ENCODE data around the gene CDKL2. TPM values are rescaled to one million over a fixed set of nuclear protein-coding genes. Genes with fewer than 3 reads are reported as not detected.

CDKL2 gene
- total and polyA plus RNA-seq, 9 of the 15 experiments (the other 6 are each of a cell fraction or from before 2014, with no cell fraction given) = 0.01 to 0.16 TPM; not detected in 7

GRCh38 chr4:75599647-75600046, 30.7 kb downstream of the CDKL2 start:
- H3K27ac ChIP-seq (ENCODE audit: extremely low read depth, low read depth, low read length) = no peak overlapping the region
- in situ Hi-C loops (cut with MboI) (no loop called here), intact Hi-C loops (cut with micrococcal nuclease) (no loop called here)
- BruUV-seq (replicated peaks) = no TSS peak
- CTCF ChIA-PET (ENCODE audit: low intra/inter-chr PET ratio) = no interaction called here
- no peak overlapping the region for H3K4me2 ChIP-seq (ENCODE audit: insufficient read depth, low read length)
- H3K4me1 ChIP-seq (replicated peaks in 1 of 2; ENCODE audit: control insufficient read depth in 2 of 2, insufficient read depth in 2 of 2, low read length in 2 of 2) = no peaks in the 10 kb centered on the region; a peak in 1 of 5 replicates
- DNase-seq (ENCODE audit: extremely low read depth in 1 of 4, low spot score in 3 of 4) (no peak), FAIRE-seq (no peak), ATAC-seq (no peak)
- H4K20me1 ChIP-seq (replicated peaks; ENCODE audit: control insufficient read depth, insufficient read depth, low read length) = no peaks in the 10 kb centered on the region
- H2AFZ ChIP-seq (ENCODE audit: low read depth, low read length) = no peak overlapping the region
- POLR2A ChIA-PET = interaction anchor here (0.5 kb wide), 1 partner anchor 20 kb away, joined by 3 read pairs; no protein-coding TSS in a partner anchor
- H3K79me2 ChIP-seq (ENCODE audit: control insufficient read depth, insufficient read depth, low read length) = no peaks in the 10 kb centered on the region
- peaks cover 0 to 2% of the 10 kb centered on the region in 2 experiments; a peak in 2 of 5 replicates for H3K27me3 ChIP-seq (ENCODE audit: control insufficient read depth in 2 of 2, insufficient read depth in 2 of 2, low read length in 2 of 2)
- no peaks in the 10 kb centered on the region for H3K9me1 ChIP-seq (ENCODE audit: control insufficient read depth, insufficient read depth, low read length)
- no peak overlapping the region for H3K4me3 ChIP-seq
- 41% methylated on average over 4 of the region's 4 CpGs for WGBS (ENCODE audit: insufficient coverage, low coverage, missing lambda C conversion rate)
- no peaks in the 10 kb centered on the region for H3K36me3 ChIP-seq (ENCODE audit: control insufficient read depth, insufficient read depth, low read length)
- H3K9ac ChIP-seq (ENCODE audit: insufficient read depth in 1 of 2, low read depth in 2 of 2, low read length in 2 of 2) = no peak overlapping the region
- H3K9me3 ChIP-seq (replicated peaks; ENCODE audit: control insufficient read depth, insufficient read depth, low read depth, low read length) = no peaks in the 10 kb centered on the region
- TF ChIP-seq, protein P1, sequence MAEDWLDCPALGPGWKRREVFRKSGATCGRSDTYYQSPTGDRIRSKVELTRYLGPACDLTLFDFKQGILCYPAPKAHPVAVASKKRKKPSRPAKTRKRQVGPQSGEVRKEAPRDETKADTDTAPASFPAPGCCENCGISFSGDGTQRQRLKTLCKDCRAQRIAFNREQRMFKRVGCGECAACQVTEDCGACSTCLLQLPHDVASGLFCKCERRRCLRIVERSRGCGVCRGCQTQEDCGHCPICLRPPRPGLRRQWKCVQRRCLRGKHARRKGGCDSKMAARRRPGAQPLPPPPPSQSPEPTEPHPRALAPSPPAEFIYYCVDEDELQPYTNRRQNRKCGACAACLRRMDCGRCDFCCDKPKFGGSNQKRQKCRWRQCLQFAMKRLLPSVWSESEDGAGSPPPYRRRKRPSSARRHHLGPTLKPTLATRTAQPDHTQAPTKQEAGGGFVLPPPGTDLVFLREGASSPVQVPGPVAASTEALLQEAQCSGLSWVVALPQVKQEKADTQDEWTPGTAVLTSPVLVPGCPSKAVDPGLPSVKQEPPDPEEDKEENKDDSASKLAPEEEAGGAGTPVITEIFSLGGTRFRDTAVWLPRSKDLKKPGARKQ (CRISPR knock-in tag; IDR thresholded peaks at IDR 0.05) = no peak
- TF ChIP-seq HDAC3 (IDR thresholded peaks at IDR 0.05; ENCODE audit: borderline replicate concordance, partially characterized antibody) (no peak), RUNX1 (IDR thresholded peaks at IDR 0.05; ENCODE audit: low read depth) (no peak), THAP7 (CRISPR knock-in tag; IDR thresholded peaks at IDR 0.05) (no peak), ZNF280A (IDR thresholded peaks at IDR 0.05; ENCODE audit: low read depth, partially characterized antibody) (no peak), TCF3 (CRISPR knock-in tag; IDR thresholded peaks at IDR 0.05) (no peak)
- TF ChIP-seq, protein P2, sequence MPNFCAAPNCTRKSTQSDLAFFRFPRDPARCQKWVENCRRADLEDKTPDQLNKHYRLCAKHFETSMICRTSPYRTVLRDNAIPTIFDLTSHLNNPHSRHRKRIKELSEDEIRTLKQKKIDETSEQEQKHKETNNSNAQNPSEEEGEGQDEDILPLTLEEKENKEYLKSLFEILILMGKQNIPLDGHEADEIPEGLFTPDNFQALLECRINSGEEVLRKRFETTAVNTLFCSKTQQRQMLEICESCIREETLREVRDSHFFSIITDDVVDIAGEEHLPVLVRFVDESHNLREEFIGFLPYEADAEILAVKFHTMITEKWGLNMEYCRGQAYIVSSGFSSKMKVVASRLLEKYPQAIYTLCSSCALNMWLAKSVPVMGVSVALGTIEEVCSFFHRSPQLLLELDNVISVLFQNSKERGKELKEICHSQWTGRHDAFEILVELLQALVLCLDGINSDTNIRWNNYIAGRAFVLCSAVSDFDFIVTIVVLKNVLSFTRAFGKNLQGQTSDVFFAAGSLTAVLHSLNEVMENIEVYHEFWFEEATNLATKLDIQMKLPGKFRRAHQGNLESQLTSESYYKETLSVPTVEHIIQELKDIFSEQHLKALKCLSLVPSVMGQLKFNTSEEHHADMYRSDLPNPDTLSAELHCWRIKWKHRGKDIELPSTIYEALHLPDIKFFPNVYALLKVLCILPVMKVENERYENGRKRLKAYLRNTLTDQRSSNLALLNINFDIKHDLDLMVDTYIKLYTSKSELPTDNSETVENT (CRISPR knock-in tag; IDR thresholded peaks at IDR 0.05) = no peak
- TF ChIP-seq, protein P3, sequence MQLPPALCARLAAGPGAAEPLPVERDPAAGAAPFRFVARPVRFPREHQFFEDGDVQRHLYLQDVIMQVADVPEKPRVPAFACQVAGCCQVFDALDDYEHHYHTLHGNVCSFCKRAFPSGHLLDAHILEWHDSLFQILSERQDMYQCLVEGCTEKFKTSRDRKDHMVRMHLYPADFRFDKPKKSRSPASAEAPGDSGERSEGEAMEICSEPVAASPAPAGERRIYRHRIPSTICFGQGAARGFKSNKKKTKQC (CRISPR knock-in tag; IDR thresholded peaks at IDR 0.05) = no peak
- TF ChIP-seq, protein P4, sequence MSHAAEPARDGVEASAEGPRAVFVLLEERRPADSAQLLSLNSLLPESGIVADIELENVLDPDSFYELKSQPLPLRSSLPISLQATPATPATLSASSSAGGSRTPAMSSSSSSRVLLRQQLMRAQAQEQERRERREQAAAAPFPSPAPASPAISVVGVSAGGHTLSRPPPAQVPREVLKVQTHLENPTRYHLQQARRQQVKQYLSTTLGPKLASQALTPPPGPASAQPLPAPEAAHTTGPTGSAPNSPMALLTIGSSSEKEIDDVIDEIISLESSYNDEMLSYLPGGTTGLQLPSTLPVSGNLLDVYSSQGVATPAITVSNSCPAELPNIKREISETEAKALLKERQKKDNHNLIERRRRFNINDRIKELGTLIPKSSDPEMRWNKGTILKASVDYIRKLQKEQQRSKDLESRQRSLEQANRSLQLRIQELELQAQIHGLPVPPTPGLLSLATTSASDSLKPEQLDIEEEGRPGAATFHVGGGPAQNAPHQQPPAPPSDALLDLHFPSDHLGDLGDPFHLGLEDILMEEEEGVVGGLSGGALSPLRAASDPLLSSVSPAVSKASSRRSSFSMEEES (CRISPR knock-in tag; IDR thresholded peaks at IDR 0.05) = no peak
- TF ChIP-seq, protein P5, sequence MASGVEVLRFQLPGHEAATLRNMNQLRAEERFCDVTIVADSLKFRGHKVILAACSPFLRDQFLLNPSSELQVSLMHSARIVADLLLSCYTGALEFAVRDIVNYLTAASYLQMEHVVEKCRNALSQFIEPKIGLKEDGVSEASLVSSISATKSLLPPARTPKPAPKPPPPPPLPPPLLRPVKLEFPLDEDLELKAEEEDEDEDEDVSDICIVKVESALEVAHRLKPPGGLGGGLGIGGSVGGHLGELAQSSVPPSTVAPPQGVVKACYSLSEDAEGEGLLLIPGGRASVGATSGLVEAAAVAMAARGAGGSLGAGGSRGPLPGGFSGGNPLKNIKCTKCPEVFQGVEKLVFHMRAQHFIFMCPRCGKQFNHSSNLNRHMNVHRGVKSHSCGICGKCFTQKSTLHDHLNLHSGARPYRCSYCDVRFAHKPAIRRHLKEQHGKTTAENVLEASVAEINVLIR (CRISPR knock-in tag; IDR thresholded peaks at IDR 0.05) = no peak

Data from K562 (cell line).